CD14-positive monocyte (primary cell): Measurements from ENCODE around the gene EGF. TPM values are rescaled to one million over a fixed set of nuclear protein-coding genes. Genes with fewer than 3 reads are reported as not detected.

Source experiments
- DNase-seq, 3 donors: peaks; one replicate each; pipeline ENCODE4 v3.0.0-alpha.2; 2011 to 2022
- H2AFZ ChIP-seq: 2 replicates; pipeline ENCODE4 v1.6.0; 2012; ENCODE audit warnings: mild to moderate bottlenecking, low read depth, low read length, inconsistent platforms; ENCODE audit not compliant: insufficient read depth, poor library complexity, severe bottlenecking
- H3K27ac ChIP-seq, 2 donors: 1 replicate in 1 of 2; 2 replicates in 1 of 2; pipeline ENCODE4 v1.5.1; 2012 to 2013; ENCODE audit warnings: low read length in 2 of 2, control low read depth in 1 of 2, inconsistent platforms in 1 of 2, low read depth in 1 of 2, mild to moderate bottlenecking in 1 of 2
- H3K27me3 ChIP-seq, 2 donors: one replicate each; pipeline versions ENCODE4 v1.6.0 to v1.6.1; 2011 to 2013; ENCODE audit warnings: low read length in 2 of 2; ENCODE audit not compliant: control insufficient read depth in 2 of 2, insufficient read depth in 2 of 2
- H3K36me3 ChIP-seq, 2 donors: replicated peaks in 1 of 2; 1 replicate in 1 of 2; 2 replicates in 1 of 2; pipeline versions ENCODE4 v1.5.1 to v1.6.1; 2012 to 2013; ENCODE audit warnings: low read length in 2 of 2, control low read depth in 1 of 2, inconsistent platforms in 1 of 2, mild to moderate bottlenecking in 1 of 2; ENCODE audit not compliant: insufficient read depth in 2 of 2, control insufficient read depth in 1 of 2
- H3K4me1 ChIP-seq, 2 donors: 1 replicate in 1 of 2; 2 replicates in 1 of 2; pipeline versions ENCODE4 v1.5.1 to v1.6.1; 2012 to 2013; ENCODE audit warnings: low read length in 2 of 2, control low read depth in 1 of 2, inconsistent platforms in 1 of 2, mild to moderate bottlenecking in 1 of 2, moderate library complexity in 1 of 2; ENCODE audit not compliant: insufficient read depth in 2 of 2, control insufficient read depth in 1 of 2
- H3K4me2 ChIP-seq: replicated peaks from 2 replicates; pipeline ENCODE3; 2012; ENCODE audit warnings: low read length, moderate library complexity, mild to moderate bottlenecking; ENCODE audit not compliant: poor library complexity, severe bottlenecking; ENCODE audit errors: extremely low read depth
- H3K4me3 ChIP-seq, 3 experiments: fragments of 200-600 bp in 1 of 3; sonication (generic) in 1 of 3; replicated peaks in 1 of 3; 1 replicate in 2 of 3; 2 replicates in 1 of 3; pipeline ENCODE4 v1.5.1; 2011 to 2013; ENCODE audit warnings: low read length in 3 of 3, mild to moderate bottlenecking in 3 of 3, control low read depth in 2 of 3, low read depth in 2 of 3, inconsistent platforms in 1 of 3, moderate library complexity in 1 of 3
- H3K79me2 ChIP-seq: 2 replicates; pipeline ENCODE4 v1.6.0; 2012; ENCODE audit warnings: mild to moderate bottlenecking, control low read depth, inconsistent platforms, low read length, moderate library complexity; ENCODE audit not compliant: insufficient read depth
- H3K9ac ChIP-seq: 2 replicates; pipeline ENCODE4 v1.6.0; 2017; ENCODE audit warnings: low read length, mild to moderate bottlenecking; ENCODE audit not compliant: insufficient read depth, poor library complexity, severe bottlenecking
- H3K9me3 ChIP-seq, 2 donors: replicated peaks in 1 of 2; 1 replicate in 1 of 2; 2 replicates in 1 of 2; pipeline versions ENCODE4 v1.5.1 to v1.6.1; 2012 to 2013; ENCODE audit warnings: low read length in 2 of 2, control low read depth in 1 of 2; ENCODE audit not compliant: control insufficient read depth in 1 of 2, insufficient read depth in 1 of 2
- H4K20me1 ChIP-seq: 2 replicates; pipeline ENCODE4 v1.6.0; 2012; ENCODE audit warnings: mild to moderate bottlenecking, low read length, control low read depth, moderate library complexity; ENCODE audit not compliant: insufficient read depth
- H3K27ac Mint-ChIP-seq, 7 donors: one replicate each; pipeline ENCODE4 v1.8.0; 2020; ENCODE audit warnings: mild to moderate bottlenecking in 7 of 7, mixed read lengths in 7 of 7, moderate library complexity in 6 of 7, inconsistent platforms in 2 of 7
- H3K27me3 Mint-ChIP-seq, 3 donors: one replicate each; pipeline ENCODE4 v1.8.0; 2021 to 2022; ENCODE audit warnings: low read depth in 3 of 3, mild to moderate bottlenecking in 3 of 3, mixed read lengths in 3 of 3, moderate library complexity in 3 of 3, inconsistent platforms in 1 of 3
- H3K36me3 Mint-ChIP-seq, 2 donors: one replicate each; pipeline ENCODE4 v1.8.0; 2020; ENCODE audit warnings: mixed read lengths in 2 of 2, inconsistent platforms in 1 of 2, mild to moderate bottlenecking in 1 of 2
- H3K4me1 Mint-ChIP-seq: one replicate; pipeline ENCODE4 v1.8.0; 2020; ENCODE audit warnings: mild to moderate bottlenecking, mixed read lengths
- H3K4me3 Mint-ChIP-seq, 2 donors: one replicate each; pipeline ENCODE4 v1.8.0; 2020; ENCODE audit warnings: mild to moderate bottlenecking in 2 of 2, mixed read lengths in 2 of 2, moderate library complexity in 1 of 2
- H3K9me3 Mint-ChIP-seq, 7 donors: one replicate each; pipeline ENCODE4 v1.8.0; 2020 to 2022; ENCODE audit warnings: mixed read lengths in 7 of 7, mild to moderate bottlenecking in 6 of 7, moderate library complexity in 6 of 7, inconsistent platforms in 2 of 7
- CTCF ChIP-seq: fragments of 200-600 bp; IDR thresholded peaks from one replicate; pipeline ENCODE4 v1.8.0; 2022; ENCODE audit warnings: antibody characterized with exemption, mild to moderate bottlenecking
- WGBS: methylation state at CpG from one replicate; pipeline ENCODE4 v1.1.5; 2013; ENCODE audit warnings: missing lambda C conversion rate; ENCODE audit not compliant: insufficient coverage; 5-methylcytosine and 5-hydroxymethylcytosine counted together
- intact Hi-C, 2 donors: fragments of 100-400 bp; cut with micrococcal nuclease; formaldehyde crosslinking; loops; one replicate each; pipeline versions ENCODE4 v1.15.0 to v1.15.1; 2023
- polyA plus RNA-seq, 3 donors: library from polyadenylated mRNA; depleted of rRNA in 1 of 3; unstranded in 2 of 3; stranded (reverse) in 1 of 3; fragments of 300-500 nt in 2 of 3; fragments of >200 nt in 1 of 3; fragmentation: Illumina TruSeq in 2 of 3; gene quantifications; 1 replicate in 2 of 3; 2 replicates in 1 of 3; pipeline ENCODE4 v1.2.3, GENCODE V29; 2012 to 2021

Gene EGF
- polyA plus RNA-seq, 3 donors: 0.17 to 4.8 TPM; not detected in 1

- no CpG with 5 or more reads among the region's 4 CpGs for WGBS
- Histone ChIP-seq H3K27ac (no peak overlapping the region), H3K4me2 (no peak overlapping the region), H3K27me3 (no peaks in the 10 kb centered on the region), H2AFZ (no peak overlapping the region), H3K4me1 (peaks cover 0 to 3% of the 10 kb centered on the region in 2 donors), H3K36me3 (no peaks in the 10 kb centered on the region), H3K4me3 (no peak overlapping the region), H4K20me1 (no peaks in the 10 kb centered on the region), H3K9me3 (no peaks in the 10 kb centered on the region), H3K9ac (no peak overlapping the region), H3K79me2 (no peaks in the 10 kb centered on the region)
- Mint-ChIP-seq H3K4me3 (no peak overlapping the region), H3K9me3 (peaks cover 0 to 5% (median 0%) of the 10 kb centered on the region in 7 donors), H3K27ac (no peak overlapping the region), H3K4me1 (peaks cover 3% of the 10 kb centered on the region), H3K36me3 (no peaks in the 10 kb centered on the region), H3K27me3 (no peaks in the 10 kb centered on the region)
- peak; percentile 22 to 79 (median 39) for DNase-seq
- intact Hi-C loops: no loop called here
- TF ChIP-seq CTCF: no peak
Measured at GRCh38 chr4:109945056-109945455, 32.4 kb downstream of the EGF start.

- TF ChIP-seq CTCF: no peak
- Histone ChIP-seq H4K20me1 (no peaks in the 10 kb centered on the region), H3K4me3 (no peak overlapping the region), H2AFZ (no peak overlapping the region), H3K27me3 (no peaks in the 10 kb centered on the region), H3K4me2 (no peak overlapping the region), H3K27ac (no peak overlapping the region), H3K9me3 (no peaks in the 10 kb centered on the region), H3K36me3 (no peaks in the 10 kb centered on the region), H3K79me2 (no peaks in the 10 kb centered on the region), H3K9ac (no peak overlapping the region), H3K4me1 (peaks cover 0 to 3% of the 10 kb centered on the region in 2 donors)
- H3K4me3 Mint-ChIP-seq: no peak overlapping the region
- peaks cover 0 to 7% (median 0%) of the 10 kb centered on the region in 7 donors for H3K9me3 Mint-ChIP-seq
- peaks cover 0 to 2% (median 0%) of the 10 kb centered on the region in 3 donors for H3K27me3 Mint-ChIP-seq
- no peak for DNase-seq
- H3K27ac Mint-ChIP-seq: no peak overlapping the region
- no peaks in the 10 kb centered on the region for H3K36me3 Mint-ChIP-seq
- WGBS: 79% methylated on average over 1 of the region's 1 CpG
- H3K4me1 Mint-ChIP-seq: peaks cover 3% of the 10 kb centered on the region
- intact Hi-C loops: no loop called here
Measured at GRCh38 chr4:109946120-109946519, 33.4 kb downstream of the EGF start.
